Measurements from ENCODE around the gene ZFYVE28. TPM values are rescaled to one million over a fixed set of nuclear protein-coding genes. Genes with fewer than 3 reads are reported as not detected.

ZFYVE28 gene
- total and polyA plus RNA-seq, 2 of the 8 experiments (the other 6 are each of a cell fraction or from before 2014, with no cell fraction given): 1.7 to 4.9 TPM

DNA sequence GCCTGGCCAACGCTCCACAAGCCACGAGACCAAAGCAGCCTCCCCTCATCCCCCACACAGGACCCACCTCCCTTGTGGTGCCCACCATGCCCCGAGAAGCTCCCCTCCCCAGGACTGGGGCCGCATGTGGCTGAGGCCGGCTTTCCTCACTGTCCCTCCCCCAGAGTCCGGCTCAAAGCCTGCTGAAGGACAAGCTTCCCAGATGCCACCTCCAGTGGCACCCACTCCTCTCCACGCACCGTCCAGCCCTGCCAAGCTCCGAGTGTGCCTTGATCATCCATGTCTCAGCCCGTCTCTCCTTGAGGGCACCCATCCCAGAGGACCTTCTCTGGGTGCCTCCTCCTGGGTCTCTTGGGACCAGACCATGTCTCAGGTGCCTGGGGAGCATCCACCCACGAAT is 97.7 kb downstream of the ZFYVE28 start:
- DNase-seq (ENCODE audit: low read depth in 1 of 2, low spot score in 2 of 2) (no peak), FAIRE-seq (no peak)
- H2BK20ac ChIP-seq (ENCODE audit: low read length): no peak overlapping the region
- 82% methylated on average over 11 of the region's 11 CpGs; no CpG with 5 or more reads in 1 of the 2 experiments for WGBS, 2 experiments (ENCODE audit: extremely low coverage in 1 of 2, insufficient coverage in 1 of 2, insufficient read length in 1 of 2, insufficient replicate concordance in 2 of 2, low coverage in 1 of 2, low lambda C conversion rate in 2 of 2, missing lambda C conversion rate in 1 of 2)
- no peaks in the 10 kb centered on the region for H3K27me3 ChIP-seq (replicated peaks in 1 of 4; ENCODE audit: control insufficient read depth in 3 of 4, extremely low read depth in 1 of 4, insufficient read depth in 3 of 4, low read length in 3 of 4)
- no peaks in the 10 kb centered on the region for H3K23me2 ChIP-seq (ENCODE audit: low read depth, low read length)
- H2AK5ac ChIP-seq (ENCODE audit: low read depth, low read length): no peak overlapping the region
- ChIA-PET CTCF (ENCODE audit: partially characterized antibody) (interaction anchor here (0.6 to 2.1 kb wide), 4 partner anchors 19 to 1462 kb away, joined by 3 to 6 read pairs (median 5); no protein-coding TSS in a partner anchor), POLR2A (ENCODE audit: partially characterized antibody) (interaction anchor here (1.4 kb wide), 1 partner anchor 16 kb away, joined by 3 read pairs; no protein-coding TSS in a partner anchor)
- no peak overlapping the region for H4K5ac ChIP-seq (ENCODE audit: insufficient read length, low read depth, low read length)
- H3K4me1 ChIP-seq (replicated peaks in 1 of 4; ENCODE audit: control insufficient read depth in 3 of 4, insufficient read depth in 4 of 4, low read length in 3 of 4): no peaks in the 10 kb centered on the region; a peak in 2 of 7 replicates
- no peak overlapping the region for H4K91ac ChIP-seq (replicated peaks; ENCODE audit: insufficient read length, low read length)
- no peak overlapping the region for H3K23ac ChIP-seq (ENCODE audit: insufficient read length)
- no peak overlapping the region for H3K18ac ChIP-seq (ENCODE audit: extremely low read depth, low read length)
- no peak overlapping the region for H2BK15ac ChIP-seq (ENCODE audit: low read length)
- H2BK12ac ChIP-seq (ENCODE audit: low read depth, low read length): no peak overlapping the region; the same call in 1 of the 2 replicates
- H4K8ac ChIP-seq (ENCODE audit: extremely low read depth, insufficient read depth, low read length): no peak overlapping the region
- no peaks in the 10 kb centered on the region for H3K79me2 ChIP-seq (ENCODE audit: control insufficient read depth in 1 of 2, insufficient read depth in 2 of 2, low read length in 2 of 2)
- H3K56ac ChIP-seq (replicated peaks; ENCODE audit: insufficient read length, low read depth, low read length): no peak overlapping the region
- no peak overlapping the region for H3K4ac ChIP-seq (replicated peaks; ENCODE audit: insufficient read length, low read depth, low read length)
- no peak overlapping the region for H2BK5ac ChIP-seq (ENCODE audit: low read depth, low read length)
- no peak overlapping the region for H2AFZ ChIP-seq (ENCODE audit: low read length)
- H3K27ac ChIP-seq (ENCODE audit: low read depth, low read length): no peak overlapping the region
- no peak overlapping the region for H3K4me3 ChIP-seq (ENCODE audit: extremely low read depth in 1 of 4, insufficient read depth in 2 of 4, low read depth in 3 of 4, low read length in 4 of 4)
- H3K14ac ChIP-seq (ENCODE audit: insufficient read length): no peak overlapping the region
- H3K4me2 ChIP-seq (ENCODE audit: insufficient read depth in 1 of 2, low read depth in 2 of 2, low read length in 2 of 2): no peak overlapping the region
- no peak overlapping the region for H3K9ac ChIP-seq (replicated peaks in 1 of 4; ENCODE audit: extremely low read depth in 1 of 4, low read depth in 3 of 4, low read length in 3 of 4)
- H3K79me1 ChIP-seq (ENCODE audit: low read depth, low read length): no peaks in the 10 kb centered on the region
- H2BK120ac ChIP-seq (replicated peaks; ENCODE audit: low read depth, low read length): no peak overlapping the region
- H4K20me1 ChIP-seq (replicated peaks in 1 of 2; ENCODE audit: control insufficient read depth in 1 of 2, insufficient read depth in 2 of 2, low read length in 2 of 2): no peaks in the 10 kb centered on the region
- TF ChIP-seq CREB1 (IDR thresholded peaks at IDR 0.05): no peak
- TF ChIP-seq ZNF274 (IDR thresholded peaks at IDR 0.05; ENCODE audit: borderline replicate concordance, extremely low read depth, low read length): no peak
- TF ChIP-seq BCL11A (IDR thresholded peaks at IDR 0.05; ENCODE audit: low read depth in 2 of 2, low read length in 2 of 2): no peak
- H3K9me3 ChIP-seq (ENCODE audit: insufficient read depth in 2 of 2, low read depth in 1 of 2, low read length in 1 of 2): no peaks in the 10 kb centered on the region
- H3K36me3 ChIP-seq (ENCODE audit: control insufficient read depth in 2 of 4, insufficient read depth in 4 of 4, low read length in 3 of 4): no peaks in the 10 kb centered on the region

All from H1 (cell line).